Body of pancreas (tissue), 4 donors: Measurements from ENCODE around the gene ELAVL4. TPM values are rescaled to one million over a fixed set of nuclear protein-coding genes. Genes with fewer than 3 reads are reported as not detected.
"Not testable (repeated sequence)": the region's sequence is repeated elsewhere in the genome, so short reads cannot be mapped to it uniquely, and the experiment has no call there.

Experiments used
- ATAC-seq: fragments of 150-250 bp; one replicate; pipeline ENCODE4 v1.9.1; 2016
- DNase-seq, 4 donors: peaks; one replicate each; pipeline ENCODE4 v3.0.0-alpha.2; 2019
- H3K27ac ChIP-seq, 4 donors: fragments of 200-600 bp; sonication (generic); 1 replicate in 3 of 4; 2 replicates in 1 of 4; pipeline versions ENCODE4 v1.5.1 to v1.6.1; 2016 to 2019; ENCODE audit warnings: mild to moderate bottlenecking in 1 of 4, mixed read lengths in 1 of 4, moderate library complexity in 1 of 4
- H3K27me3 ChIP-seq, 2 donors: fragments of 200-600 bp; sonication (generic); one replicate each; pipeline ENCODE4 v1.6.0; 2016; ENCODE audit warnings: mild to moderate bottlenecking in 1 of 2
- H3K36me3 ChIP-seq, 2 donors: fragments of 200-600 bp; sonication (generic); replicated peaks in 1 of 2; 2 replicates each; pipeline ENCODE4 v1.5.1; 2016; ENCODE audit warnings: low read depth in 2 of 2; ENCODE audit not compliant: insufficient read depth in 1 of 2
- H3K4me1 ChIP-seq: fragments of 200-600 bp; sonication (generic); one replicate; pipeline ENCODE4 v1.6.0; 2016
- H3K4me3 ChIP-seq, 2 donors: fragments of 200-600 bp; sonication (generic); 1 replicate in 1 of 2; 2 replicates in 1 of 2; pipeline ENCODE4 v1.5.1; 2016 to 2019
- H3K9me3 ChIP-seq, 3 donors: fragments of 200-600 bp; sonication (generic); 1 replicate in 2 of 3; 2 replicates in 1 of 3; pipeline ENCODE4 v1.5.1; 2016
- POLR2A ChIP-seq, 3 donors: fragments of 450-650 bp; IDR thresholded peaks; one replicate each; pipeline ENCODE4 v1.6.1; 2016; ENCODE audit warnings: antibody characterized with exemption in 3 of 3, mild to moderate bottlenecking in 2 of 3
- WGBS, 2 donors: methylation state at CpG; one replicate each; pipeline ENCODE4 v1.1.5; 2017; 5-methylcytosine and 5-hydroxymethylcytosine counted together
- intact Hi-C: fragments of 100-400 bp; cut with DNase I; formaldehyde crosslinking; loops from one replicate; pipeline ENCODE4 v1.15.1; 2023
- total RNA-seq, 2 donors: library from RNA; depleted of rRNA; stranded (reverse); fragments of >200 nt; gene quantifications; one replicate each; pipeline ENCODE4 v1.1.0, GENCODE V29; 2016
- TF ChIP-seq, protein P1 (sequence below), 7 experiments: fragments of 450-650 bp in 4 of 7; fragments of 200-600 bp in 3 of 7; sonication (generic) in 3 of 7; IDR thresholded peaks; one replicate each; pipeline ENCODE4 v1.5.1; 2016 to 2019; ENCODE audit warnings: antibody characterized with exemption in 7 of 7

The ELAVL4 gene
- total RNA-seq, 2 donors from 2014 or later: 1.0 TPM; not detected in 1

DNA sequence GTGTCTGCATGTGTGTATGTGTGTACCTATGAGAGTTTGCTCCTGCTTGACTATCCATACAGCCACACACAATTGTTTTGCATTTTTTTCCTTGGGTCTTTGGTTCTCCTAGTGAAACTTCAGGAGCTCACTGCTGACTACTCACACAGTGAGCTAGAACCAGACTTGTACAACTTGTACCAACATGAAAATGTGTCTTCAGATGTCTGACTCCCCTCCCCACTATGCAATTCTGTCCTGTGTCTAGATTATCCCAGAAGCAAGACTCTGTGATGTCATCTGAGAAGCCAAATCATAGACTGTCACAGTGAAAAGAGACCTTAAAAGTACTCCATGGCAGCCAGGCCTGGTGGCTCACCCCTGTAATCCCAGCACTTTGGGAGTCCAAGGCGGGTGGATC is 49.7 kb downstream of the ELAVL4 start:
- H3K36me3 ChIP-seq: no peaks in the 10 kb centered on the region
- H3K27me3 ChIP-seq: no peaks in the 10 kb centered on the region
- ATAC-seq (no peak), DNase-seq (no peak)
- intact Hi-C loops: no loop called here
- no peaks in the 10 kb centered on the region for H3K4me1 ChIP-seq
- H3K4me3 ChIP-seq: no peak overlapping the region
- TF ChIP-seq, protein P1, sequence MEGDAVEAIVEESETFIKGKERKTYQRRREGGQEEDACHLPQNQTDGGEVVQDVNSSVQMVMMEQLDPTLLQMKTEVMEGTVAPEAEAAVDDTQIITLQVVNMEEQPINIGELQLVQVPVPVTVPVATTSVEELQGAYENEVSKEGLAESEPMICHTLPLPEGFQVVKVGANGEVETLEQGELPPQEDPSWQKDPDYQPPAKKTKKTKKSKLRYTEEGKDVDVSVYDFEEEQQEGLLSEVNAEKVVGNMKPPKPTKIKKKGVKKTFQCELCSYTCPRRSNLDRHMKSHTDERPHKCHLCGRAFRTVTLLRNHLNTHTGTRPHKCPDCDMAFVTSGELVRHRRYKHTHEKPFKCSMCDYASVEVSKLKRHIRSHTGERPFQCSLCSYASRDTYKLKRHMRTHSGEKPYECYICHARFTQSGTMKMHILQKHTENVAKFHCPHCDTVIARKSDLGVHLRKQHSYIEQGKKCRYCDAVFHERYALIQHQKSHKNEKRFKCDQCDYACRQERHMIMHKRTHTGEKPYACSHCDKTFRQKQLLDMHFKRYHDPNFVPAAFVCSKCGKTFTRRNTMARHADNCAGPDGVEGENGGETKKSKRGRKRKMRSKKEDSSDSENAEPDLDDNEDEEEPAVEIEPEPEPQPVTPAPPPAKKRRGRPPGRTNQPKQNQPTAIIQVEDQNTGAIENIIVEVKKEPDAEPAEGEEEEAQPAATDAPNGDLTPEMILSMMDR (IDR thresholded peaks at IDR 0.05): no peak
- no peak for TF ChIP-seq POLR2A (IDR thresholded peaks at IDR 0.05)
- WGBS, 2 donors: 89 to 93% methylated on average over 1 of the region's 1 CpG
- H3K27ac ChIP-seq: no peak overlapping the region
- no peaks in the 10 kb centered on the region for H3K9me3 ChIP-seq

DNA sequence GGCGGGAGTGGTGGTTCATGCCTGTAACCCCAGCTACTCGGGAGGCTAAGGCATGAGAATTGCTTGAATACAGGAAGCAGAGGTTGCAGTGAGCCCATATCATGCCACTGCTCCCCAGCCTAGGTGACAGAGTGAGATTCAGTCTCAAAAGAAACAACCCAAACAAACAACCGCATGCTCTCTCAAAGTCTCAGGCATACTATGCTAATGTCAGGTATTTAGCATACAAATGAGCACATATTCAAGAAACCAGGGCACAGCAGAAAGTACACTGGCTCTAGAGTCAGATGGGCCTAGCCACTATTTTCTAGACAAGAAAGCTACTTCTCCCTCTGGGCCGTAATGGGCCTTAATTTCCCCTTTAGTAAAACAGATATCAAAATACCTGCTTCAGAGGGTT is 55.0 kb downstream of the ELAVL4 start:
- no peak overlapping the region for H3K4me3 ChIP-seq
- H3K27me3 ChIP-seq: no peaks in the 10 kb centered on the region
- H3K4me1 ChIP-seq: no peaks in the 10 kb centered on the region
- ATAC-seq: no peak
- no peak for TF ChIP-seq POLR2A (IDR thresholded peaks at IDR 0.05)
- TF ChIP-seq, protein P1 (IDR thresholded peaks at IDR 0.05): no peak
- intact Hi-C loops: no loop called here
- 67 to 80% methylated on average over 4 of the region's 4 CpGs for WGBS, 2 donors
- H3K36me3 ChIP-seq: no peaks in the 10 kb centered on the region
- H3K27ac ChIP-seq: no peak overlapping the region
- DNase-seq: no peak
- no peaks in the 10 kb centered on the region for H3K9me3 ChIP-seq

DNA sequence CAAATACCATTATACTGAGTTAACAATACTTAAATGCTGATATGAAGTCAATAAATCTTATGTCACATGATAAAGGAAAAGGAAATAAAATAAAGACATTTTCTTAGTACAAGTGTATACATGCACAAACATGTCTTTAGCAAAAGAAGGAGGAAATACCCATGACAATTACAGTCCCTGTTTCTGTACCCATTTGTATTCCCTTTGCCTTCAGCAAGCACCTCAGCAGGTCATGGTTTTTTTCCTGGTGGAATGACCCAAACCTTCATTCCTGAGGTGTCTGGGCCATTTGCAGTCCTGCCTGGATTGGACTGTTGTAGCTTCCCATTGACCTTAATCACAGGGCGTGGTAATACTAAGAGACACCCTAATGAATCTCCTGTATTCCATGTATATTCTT is 57.6 kb downstream of the ELAVL4 start:
- DNase-seq, ATAC-seq, H3K9me3 ChIP-seq, intact Hi-C loops, H3K4me1 ChIP-seq, H3K27ac ChIP-seq, H3K4me3 ChIP-seq, H3K36me3 ChIP-seq, H3K27me3 ChIP-seq: not testable (repeated sequence)
- 85 to 86% methylated on average over 1 of the region's 1 CpG for WGBS, 2 donors

DNA sequence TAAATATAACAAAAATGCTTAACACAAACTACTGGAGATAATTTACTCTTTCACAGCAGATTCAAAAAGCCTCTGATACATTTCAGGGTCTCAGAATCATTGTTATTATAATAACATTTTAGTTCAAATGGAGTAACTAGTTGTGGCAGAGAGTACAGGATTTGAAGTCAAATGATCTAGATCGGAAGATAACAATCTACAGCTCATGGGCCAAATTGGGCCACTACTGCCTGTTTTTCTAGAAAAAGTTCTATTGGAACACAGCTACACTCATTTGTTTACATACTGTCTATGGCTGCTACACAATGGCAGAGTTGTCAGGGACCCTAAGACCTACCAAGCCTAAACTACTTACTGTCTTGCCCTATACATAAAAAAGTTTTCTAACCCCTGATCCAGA is 63.6 kb downstream of the ELAVL4 start:
- no peak for DNase-seq
- 61 to 64% methylated on average over 1 of the region's 1 CpG for WGBS, 2 donors
- H3K27me3 ChIP-seq: no peaks in the 10 kb centered on the region
- no peak overlapping the region for H3K27ac ChIP-seq
- no peak for ATAC-seq
- H3K4me3 ChIP-seq: no peak overlapping the region
- intact Hi-C loops: no loop called here
- no peaks in the 10 kb centered on the region for H3K36me3 ChIP-seq
- H3K4me1 ChIP-seq: peaks cover 5% of the 10 kb centered on the region
- TF ChIP-seq POLR2A (IDR thresholded peaks at IDR 0.05): no peak
- TF ChIP-seq, protein P1 (IDR thresholded peaks at IDR 0.05): no peak
- no peaks in the 10 kb centered on the region for H3K9me3 ChIP-seq

DNA sequence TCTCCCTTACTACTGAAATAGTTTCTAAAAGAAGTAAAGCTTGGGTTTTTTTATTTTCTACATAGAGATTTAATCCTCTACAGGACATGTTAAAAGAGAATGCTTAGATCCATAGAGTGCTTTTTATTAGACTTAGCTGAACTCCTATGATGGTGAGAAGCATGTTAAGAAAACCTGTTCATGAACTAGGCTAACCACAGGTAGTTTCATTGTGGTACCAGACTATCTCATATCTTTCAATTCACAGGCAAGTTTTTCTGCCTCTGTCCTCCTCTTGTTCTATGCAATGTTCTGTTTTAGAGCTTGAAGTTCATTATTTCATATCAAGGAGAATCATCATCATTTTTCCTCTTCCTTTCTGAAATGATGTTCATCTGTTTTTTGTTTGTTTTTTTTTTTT is 65.4 kb downstream of the ELAVL4 start:
- DNase-seq (no peak), ATAC-seq (no peak)
- Histone ChIP-seq H3K27me3 (no peaks in the 10 kb centered on the region), H3K9me3 (no peaks in the 10 kb centered on the region), H3K27ac (no peak overlapping the region), H3K4me3 (no peak overlapping the region), H3K36me3 (no peaks in the 10 kb centered on the region), H3K4me1 (peaks cover 5% of the 10 kb centered on the region)
- TF ChIP-seq POLR2A (IDR thresholded peaks at IDR 0.05): no peak
- TF ChIP-seq, protein P1 (IDR thresholded peaks at IDR 0.05): no peak
- intact Hi-C loops: no loop called here
